HTERT RPE-1 (cell line): ENCODE measurements around the gene PON3.

Experiments
- in situ Hi-C: fragments of 300-500 bp; cut with MboI; formaldehyde crosslinking; loops from 4 replicates; pipeline ENCODE4 v1.14.3; 2020; ENCODE audit warnings: low sequenced_read_pairs

The PON3 gene

DNA sequence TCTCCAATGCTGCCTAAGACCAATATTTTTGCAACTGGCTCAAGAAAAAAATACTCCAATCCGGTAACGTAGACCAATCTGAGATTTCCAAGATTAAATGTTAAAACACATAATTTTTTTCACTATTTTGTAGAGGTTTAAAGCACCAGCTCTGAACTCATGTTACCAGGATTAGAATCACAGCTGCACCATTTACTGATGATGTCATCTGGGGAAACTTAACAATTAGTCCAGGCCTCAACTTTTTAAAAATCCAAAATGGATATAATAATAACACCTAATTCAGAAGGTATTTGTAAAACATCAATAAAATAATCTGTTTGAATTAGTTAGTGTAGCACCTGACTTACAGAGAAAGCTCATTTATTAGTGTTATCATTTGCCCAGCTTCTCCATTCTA lies 86.2 kb downstream of the PON3 start:
- in situ Hi-C loops = no loop called here
